GM18526 (cell line): ENCODE data around the gene PDE11A.

Experiments used
- POLR2A ChIP-seq: IDR thresholded peaks from 3 replicates; pipeline ENCODE4 v1.6.1; 2011; ENCODE audit not compliant: insufficient read length; ENCODE audit errors: extremely low read depth

The PDE11A gene

GRCh38 chr2:177909962-177910361 is 162.6 kb downstream of the PDE11A start:
- TF ChIP-seq POLR2A: no peak

GRCh38 chr2:177908824-177909223 is 163.8 kb downstream of the PDE11A start:
- no peak for TF ChIP-seq POLR2A

GRCh38 chr2:177908182-177908581 is 164.4 kb downstream of the PDE11A start:
- no peak for TF ChIP-seq POLR2A

- no peak for TF ChIP-seq POLR2A
Observed at GRCh38 chr2:177906041-177906718, 166.4 kb downstream of the PDE11A start.

GRCh38 chr2:177905640-177906039 is 166.9 kb downstream of the PDE11A start:
- no peak for TF ChIP-seq POLR2A

GRCh38 chr2:177902395-177903163 is 170.0 kb downstream of the PDE11A start:
- no peak for TF ChIP-seq POLR2A

GRCh38 chr2:177900082-177900481 is 172.5 kb downstream of the PDE11A start:
- TF ChIP-seq POLR2A: no peak

- no peak for TF ChIP-seq POLR2A
Observed at GRCh38 chr2:177897278-177897677, 175.3 kb downstream of the PDE11A start.

- no peak for TF ChIP-seq POLR2A
Observed at GRCh38 chr2:177896587-177896986, 176.0 kb downstream of the PDE11A start.

GRCh38 chr2:177894546-177894945 is 178.0 kb downstream of the PDE11A start:
- no peak for TF ChIP-seq POLR2A

GRCh38 chr2:177893880-177894279 is 178.7 kb downstream of the PDE11A start:
- TF ChIP-seq POLR2A: no peak

- no peak for TF ChIP-seq POLR2A
Observed at GRCh38 chr2:177891533-177891932, 181.0 kb downstream of the PDE11A start.

GRCh38 chr2:177889818-177890460 is 182.6 kb downstream of the PDE11A start:
- TF ChIP-seq POLR2A: no peak

- no peak for TF ChIP-seq POLR2A
Observed at GRCh38 chr2:177888581-177888980, 184.0 kb downstream of the PDE11A start.

- no peak for TF ChIP-seq POLR2A
Observed at GRCh38 chr2:177887722-177888121, 184.9 kb downstream of the PDE11A start.

- TF ChIP-seq POLR2A: no peak
Observed at GRCh38 chr2:177886824-177887223, 185.8 kb downstream of the PDE11A start.
